Ishikawa (cell line): ENCODE measurements around the gene TMEM266.
A peak's percentile ranks its signal among the peaks of the same experiment; 100 is the strongest.

Experiments used
- CEBPB ChIP-seq: IDR thresholded peaks from 2 replicates; pipeline ENCODE4 v1.6.1; 2012
- CREB1 ChIP-seq: IDR thresholded peaks from 2 replicates; pipeline ENCODE4 v1.6.1; 2012; ENCODE audit warnings: low read depth
- EGR1 ChIP-seq: IDR thresholded peaks from 2 replicates; pipeline ENCODE4 v1.6.1; 2012
- EP300 ChIP-seq: IDR thresholded peaks from 2 replicates; pipeline ENCODE4 v1.6.1; 2012; ENCODE audit warnings: borderline replicate concordance
- FOXM1 ChIP-seq: IDR thresholded peaks from 2 replicates; pipeline ENCODE4 v1.6.1; 2012; ENCODE audit warnings: low read depth, borderline replicate concordance
- MAX ChIP-seq: IDR thresholded peaks from 2 replicates; pipeline ENCODE4 v1.6.1; 2012
- NFIC ChIP-seq: IDR thresholded peaks from 2 replicates; pipeline ENCODE4 v1.6.1; 2012
- RAD21 ChIP-seq: IDR thresholded peaks from 2 replicates; pipeline ENCODE4 v1.6.1; 2012; ENCODE audit warnings: low read depth
- REST ChIP-seq: IDR thresholded peaks from 2 replicates; pipeline ENCODE4 v1.6.1; 2012; ENCODE audit warnings: low read depth, mild to moderate bottlenecking
- TAF1 ChIP-seq: IDR thresholded peaks from 2 replicates; pipeline ENCODE4 v1.6.1; 2012; ENCODE audit warnings: low read depth, mild to moderate bottlenecking
- TCF12 ChIP-seq: IDR thresholded peaks from 2 replicates; pipeline ENCODE4 v1.6.1; 2012; ENCODE audit warnings: low read depth
- TEAD4 ChIP-seq: IDR thresholded peaks from 2 replicates; pipeline ENCODE4 v1.6.1; 2012
- YY1 ChIP-seq: IDR thresholded peaks from 2 replicates; pipeline ENCODE4 v1.6.1; 2012; ENCODE audit warnings: low read depth
- ZBTB7A ChIP-seq: IDR thresholded peaks from 2 replicates; pipeline ENCODE4 v1.6.1; 2012; ENCODE audit warnings: low read depth
- TF ChIP-seq, protein P1 (sequence below): IDR thresholded peaks from 2 replicates; pipeline ENCODE4 v1.6.1; 2012

Gene TMEM266, protein sequence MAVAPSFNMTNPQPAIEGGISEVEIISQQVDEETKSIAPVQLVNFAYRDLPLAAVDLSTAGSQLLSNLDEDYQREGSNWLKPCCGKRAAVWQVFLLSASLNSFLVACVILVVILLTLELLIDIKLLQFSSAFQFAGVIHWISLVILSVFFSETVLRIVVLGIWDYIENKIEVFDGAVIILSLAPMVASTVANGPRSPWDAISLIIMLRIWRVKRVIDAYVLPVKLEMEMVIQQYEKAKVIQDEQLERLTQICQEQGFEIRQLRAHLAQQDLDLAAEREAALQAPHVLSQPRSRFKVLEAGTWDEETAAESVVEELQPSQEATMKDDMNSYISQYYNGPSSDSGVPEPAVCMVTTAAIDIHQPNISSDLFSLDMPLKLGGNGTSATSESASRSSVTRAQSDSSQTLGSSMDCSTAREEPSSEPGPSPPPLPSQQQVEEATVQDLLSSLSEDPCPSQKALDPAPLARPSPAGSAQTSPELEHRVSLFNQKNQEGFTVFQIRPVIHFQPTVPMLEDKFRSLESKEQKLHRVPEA

DNA sequence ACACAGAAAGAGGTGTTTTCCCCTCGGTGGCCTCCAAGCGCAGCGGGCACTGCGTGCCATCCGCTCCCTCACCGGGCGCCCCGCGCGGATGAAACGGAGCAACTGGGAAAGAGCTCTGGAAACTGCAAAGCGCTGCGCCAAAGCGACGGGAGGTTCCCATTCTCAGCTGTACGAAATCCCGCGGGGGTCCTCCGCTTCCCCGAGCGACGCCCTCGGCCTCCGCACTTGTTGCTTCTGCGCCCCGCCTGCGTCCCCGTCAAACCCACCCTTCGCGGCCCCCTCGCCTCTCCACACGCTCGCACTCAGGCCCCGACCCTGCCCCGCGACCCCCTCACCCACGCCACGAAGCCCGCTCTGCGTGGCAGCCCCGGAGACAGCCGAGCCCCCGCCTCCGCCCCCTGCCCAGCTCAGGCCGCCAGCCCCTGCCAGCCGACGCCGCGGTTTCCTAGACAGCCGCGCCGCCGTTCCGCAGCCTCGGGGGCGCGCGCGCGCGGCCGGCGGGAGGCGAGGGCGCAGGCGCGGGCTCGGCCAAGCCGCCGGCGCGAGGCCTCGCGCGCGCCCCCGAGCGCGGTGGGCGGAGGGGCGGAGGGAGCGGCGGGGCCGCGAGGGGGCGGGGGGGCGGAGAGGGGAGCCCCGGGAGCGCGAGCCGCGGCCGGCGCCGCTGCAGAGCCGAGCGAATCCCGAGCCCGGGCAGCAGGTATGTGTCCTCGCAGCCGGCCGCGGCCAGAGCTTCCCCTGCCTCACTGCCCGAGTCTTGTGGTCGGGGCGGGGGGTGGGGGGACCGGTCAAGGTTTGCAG is at the start of gene TMEM266:
Gene TMEM266 (plus strand): TSS at position 666 of the 798 bp plus-strand sequence. CDS start 74,279 bp downstream, outside the sequence.
- TF ChIP-seq ZBTB7A: peak; percentile 93
- no peak for TF ChIP-seq FOXM1
- TF ChIP-seq, protein P1, sequence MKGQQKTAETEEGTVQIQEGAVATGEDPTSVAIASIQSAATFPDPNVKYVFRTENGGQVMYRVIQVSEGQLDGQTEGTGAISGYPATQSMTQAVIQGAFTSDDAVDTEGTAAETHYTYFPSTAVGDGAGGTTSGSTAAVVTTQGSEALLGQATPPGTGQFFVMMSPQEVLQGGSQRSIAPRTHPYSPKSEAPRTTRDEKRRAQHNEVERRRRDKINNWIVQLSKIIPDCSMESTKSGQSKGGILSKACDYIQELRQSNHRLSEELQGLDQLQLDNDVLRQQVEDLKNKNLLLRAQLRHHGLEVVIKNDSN: no peak
- no peak for TF ChIP-seq TEAD4

- no peak for TF ChIP-seq NFIC
- no peak for TF ChIP-seq CREB1
- no peak for TF ChIP-seq EGR1
- no peak for TF ChIP-seq CEBPB
- no peak for TF ChIP-seq TEAD4
- TF ChIP-seq ZBTB7A: no peak
- no peak for TF ChIP-seq EP300
- TF ChIP-seq TCF12: no peak
- TF ChIP-seq RAD21: no peak
- TF ChIP-seq MAX: no peak
These were observed 49.2 kb upstream of the TMEM266 start for GRCh38 chr15:76010613-76011012.

DNA sequence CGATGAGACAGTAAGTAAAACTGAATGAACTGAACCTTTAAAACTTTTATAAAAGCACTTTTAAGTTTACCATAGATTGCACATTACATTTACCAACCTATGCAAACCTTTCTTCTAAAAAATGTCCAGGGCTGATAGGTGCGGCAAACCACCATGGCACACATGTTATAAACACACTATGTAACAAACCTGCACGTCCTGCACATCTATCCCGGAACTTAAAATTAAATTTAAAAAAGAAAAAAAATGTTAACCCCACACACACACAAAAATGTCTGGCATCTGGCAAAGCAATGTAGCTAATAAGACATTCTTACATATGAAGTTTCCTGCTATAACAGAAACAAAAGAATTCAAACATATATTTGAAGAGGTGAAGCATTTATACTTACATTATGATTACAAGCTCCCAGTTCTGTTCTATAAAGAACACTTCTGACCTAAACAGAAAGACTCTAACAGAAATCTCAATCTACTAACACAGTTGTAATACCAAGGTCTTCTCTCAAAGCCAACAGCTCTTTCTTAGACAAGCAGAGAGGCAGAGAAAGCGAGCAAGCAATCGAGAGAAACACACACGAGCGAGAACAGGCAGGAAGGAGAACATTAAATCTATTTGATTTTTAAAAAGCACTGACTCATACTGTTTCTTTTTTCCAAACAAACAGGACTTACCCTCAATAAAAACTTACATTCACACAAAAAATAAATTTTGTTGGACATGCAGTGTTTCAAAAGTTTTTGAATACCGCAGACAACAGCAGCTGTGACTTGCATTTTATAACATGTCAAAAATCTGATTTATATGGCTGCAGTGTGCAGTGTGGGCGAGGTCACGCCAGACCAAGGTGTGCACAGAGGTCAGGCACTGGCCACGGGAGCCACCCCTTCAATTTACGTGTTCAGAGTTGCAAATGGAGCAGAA is 47.9 kb upstream of the TMEM266 start, which contains the start of gene NRG4:
Gene NRG4 (minus strand): TSS at position 798 of the 925 bp plus-strand sequence. CDS start 1,194 bp downstream, outside the sequence.
- TF ChIP-seq EGR1 (peak; percentile 77), TAF1 (0 out of 2 replicates have a peak, but pooled peaks have one; percentile 39), RAD21 (no peak), TCF12 (peak; percentile 54; the same call in 1 of the 2 replicates), CREB1 (no peak), NFIC (0 out of 2 replicates have a peak, but pooled peaks have one; percentile 18), YY1 (0 out of 2 replicates have a peak, but pooled peaks have one; percentile 23), FOXM1 (peak; percentile 60; the same call in 1 of the 2 replicates), MAX (peak; percentile 67; the same call in 1 of the 2 replicates), REST (no peak), TEAD4 (peak; percentile 49; the same call in 1 of the 2 replicates), EP300 (peak; percentile 43; the same call in 1 of the 2 replicates), CEBPB (no peak), ZBTB7A (no peak)
- TF ChIP-seq, protein P1: no peak

- TF ChIP-seq MAX: no peak
- TF ChIP-seq ZBTB7A: no peak
- TF ChIP-seq EGR1: no peak
- no peak for TF ChIP-seq REST
- TF ChIP-seq TAF1: no peak
- no peak for TF ChIP-seq RAD21
- no peak for TF ChIP-seq TEAD4
- no peak for TF ChIP-seq TCF12
- TF ChIP-seq YY1: no peak
- TF ChIP-seq FOXM1: no peak
- TF ChIP-seq NFIC: no peak
- TF ChIP-seq CREB1: no peak
- no peak for TF ChIP-seq CEBPB
- TF ChIP-seq, protein P1: no peak
- no peak for TF ChIP-seq EP300
These were observed 35.6 kb upstream of the TMEM266 start for GRCh38 chr15:76024021-76024768.
